ENCODE measurements around the gene NOL4L. TPM values are rescaled to one million over a fixed set of nuclear protein-coding genes. Genes with fewer than 3 reads are reported as not detected.

Gene NOL4L
- polyA plus RNA-seq, 4 donors, result 16.0 to 97.3 (median 24.0) TPM

- DNase-seq (no peak), FAIRE-seq (no peak)
- Histone ChIP-seq H3K9me3 (ENCODE audit: control insufficient read depth in 2 of 2, insufficient read depth in 1 of 2, low read depth in 1 of 2, low read length in 1 of 2) (no peaks in the 10 kb centered on the region), H3K4me3 (ENCODE audit: low read depth in 1 of 3, low read length in 3 of 3) (no peak overlapping the region), H3K4me1 (ENCODE audit: control insufficient read depth in 3 of 3, insufficient read depth in 2 of 3, low read depth in 1 of 3, low read length in 2 of 3) (peaks cover 0 to 11% (median 0%) of the 10 kb centered on the region in 3 donors), H3K27me3 (ENCODE audit: control insufficient read depth in 3 of 3, insufficient read depth in 3 of 3, low read length in 3 of 3) (peaks cover 0 to 7% (median 0%) of the 10 kb centered on the region in 3 donors), H3K36me3 (ENCODE audit: control insufficient read depth in 3 of 3, insufficient read depth in 2 of 3, low read depth in 1 of 3, low read length in 3 of 3) (no peaks in the 10 kb centered on the region), H3K27ac (ENCODE audit: low read depth in 1 of 3, low read length in 2 of 3) (no peak overlapping the region)
- 37 to 48% (median 41%) methylated on average over 12 of the region's 12 CpGs for WGBS, 3 donors
Observed at GRCh38 chr20:32605167-32605656, 20.1 kb upstream of the NOL4L start.

GRCh38 chr20:32603046-32603726 lies 18.1 kb upstream of the NOL4L start:
- WGBS, 3 donors, result 78 to 90% (median 83%) methylated on average over 15 to 18 of the region's 18 CpGs
- Histone ChIP-seq H3K27me3 (ENCODE audit: control insufficient read depth in 3 of 3, insufficient read depth in 3 of 3, low read length in 3 of 3) (peaks cover 0 to 7% (median 0%) of the 10 kb centered on the region in 3 donors), H3K9me3 (ENCODE audit: control insufficient read depth in 2 of 2, insufficient read depth in 1 of 2, low read depth in 1 of 2, low read length in 1 of 2) (no peaks in the 10 kb centered on the region), H3K4me1 (ENCODE audit: control insufficient read depth in 3 of 3, insufficient read depth in 2 of 3, low read depth in 1 of 3, low read length in 2 of 3) (peaks cover 0 to 5% (median 0%) of the 10 kb centered on the region in 3 donors), H3K36me3 (ENCODE audit: control insufficient read depth in 3 of 3, insufficient read depth in 2 of 3, low read depth in 1 of 3, low read length in 3 of 3) (no peaks in the 10 kb centered on the region), H3K27ac (ENCODE audit: low read depth in 1 of 3, low read length in 2 of 3) (no peak overlapping the region), H3K4me3 (ENCODE audit: low read depth in 1 of 3, low read length in 3 of 3) (no peak overlapping the region)
- FAIRE-seq (no peak), DNase-seq (no peak)

GRCh38 chr20:32602273-32602672 lies 17.1 kb upstream of the NOL4L start:
- FAIRE-seq (no peak), DNase-seq (no peak)
- 85 to 88% (median 85%) methylated on average over 11 of the region's 11 CpGs for WGBS, 3 donors
- H3K36me3 ChIP-seq (ENCODE audit: control insufficient read depth in 3 of 3, insufficient read depth in 2 of 3, low read depth in 1 of 3, low read length in 3 of 3), result no peaks in the 10 kb centered on the region
- H3K27ac ChIP-seq (ENCODE audit: low read depth in 1 of 3, low read length in 2 of 3), result no peak overlapping the region
- H3K9me3 ChIP-seq (ENCODE audit: control insufficient read depth in 2 of 2, insufficient read depth in 1 of 2, low read depth in 1 of 2, low read length in 1 of 2), result no peaks in the 10 kb centered on the region
- H3K4me1 ChIP-seq (ENCODE audit: control insufficient read depth in 3 of 3, insufficient read depth in 2 of 3, low read depth in 1 of 3, low read length in 2 of 3), result peaks cover 0 to 5% (median 0%) of the 10 kb centered on the region in 3 donors
- no peak overlapping the region for H3K4me3 ChIP-seq (ENCODE audit: low read depth in 1 of 3, low read length in 3 of 3)
- H3K27me3 ChIP-seq (ENCODE audit: control insufficient read depth in 3 of 3, insufficient read depth in 3 of 3, low read length in 3 of 3), result peaks cover 0 to 7% (median 0%) of the 10 kb centered on the region in 3 donors

GRCh38 chr20:32600681-32601237 lies 15.6 kb upstream of the NOL4L start:
- H3K4me3 ChIP-seq (ENCODE audit: low read depth in 1 of 3, low read length in 3 of 3), result no peak overlapping the region
- no peak for DNase-seq
- no peaks in the 10 kb centered on the region for H3K36me3 ChIP-seq (ENCODE audit: control insufficient read depth in 3 of 3, insufficient read depth in 2 of 3, low read depth in 1 of 3, low read length in 3 of 3)
- peaks cover 0 to 4% (median 0%) of the 10 kb centered on the region in 3 donors for H3K27me3 ChIP-seq (ENCODE audit: control insufficient read depth in 3 of 3, insufficient read depth in 3 of 3, low read length in 3 of 3)
- no peaks in the 10 kb centered on the region for H3K9me3 ChIP-seq (ENCODE audit: control insufficient read depth in 2 of 2, insufficient read depth in 1 of 2, low read depth in 1 of 2, low read length in 1 of 2)
- peaks cover 0 to 3% (median 0%) of the 10 kb centered on the region in 3 donors for H3K4me1 ChIP-seq (ENCODE audit: control insufficient read depth in 3 of 3, insufficient read depth in 2 of 3, low read depth in 1 of 3, low read length in 2 of 3)
- no peak for FAIRE-seq
- H3K27ac ChIP-seq (ENCODE audit: low read depth in 1 of 3, low read length in 2 of 3), result no peak overlapping the region
- WGBS, 3 donors, result 74 to 85% (median 80%) methylated on average over 7 of the region's 7 CpGs

GRCh38 chr20:32599783-32600340 lies 14.7 kb upstream of the NOL4L start:
- Histone ChIP-seq H3K4me3 (ENCODE audit: low read depth in 1 of 3, low read length in 3 of 3) (no peak overlapping the region), H3K9me3 (ENCODE audit: control insufficient read depth in 2 of 2, insufficient read depth in 1 of 2, low read depth in 1 of 2, low read length in 1 of 2) (no peaks in the 10 kb centered on the region), H3K27ac (ENCODE audit: low read depth in 1 of 3, low read length in 2 of 3) (no peak overlapping the region), H3K36me3 (ENCODE audit: control insufficient read depth in 3 of 3, insufficient read depth in 2 of 3, low read depth in 1 of 3, low read length in 3 of 3) (no peaks in the 10 kb centered on the region), H3K27me3 (ENCODE audit: control insufficient read depth in 3 of 3, insufficient read depth in 3 of 3, low read length in 3 of 3) (no peaks in the 10 kb centered on the region), H3K4me1 (ENCODE audit: control insufficient read depth in 3 of 3, insufficient read depth in 2 of 3, low read depth in 1 of 3, low read length in 2 of 3) (no peaks in the 10 kb centered on the region)
- WGBS, 3 donors, result 73 to 84% (median 79%) methylated on average over 6 of the region's 6 CpGs
- DNase-seq (no peak), FAIRE-seq (no peak)

- 42 to 60% (median 54%) methylated on average over 7 of the region's 7 CpGs for WGBS, 3 donors
- DNase-seq (no peak), FAIRE-seq (no peak)
- Histone ChIP-seq H3K4me3 (ENCODE audit: low read depth in 1 of 3, low read length in 3 of 3) (no peak overlapping the region), H3K4me1 (ENCODE audit: control insufficient read depth in 3 of 3, insufficient read depth in 2 of 3, low read depth in 1 of 3, low read length in 2 of 3) (no peaks in the 10 kb centered on the region), H3K27ac (ENCODE audit: low read depth in 1 of 3, low read length in 2 of 3) (no peak overlapping the region), H3K9me3 (ENCODE audit: control insufficient read depth in 2 of 2, insufficient read depth in 1 of 2, low read depth in 1 of 2, low read length in 1 of 2) (no peaks in the 10 kb centered on the region), H3K36me3 (ENCODE audit: control insufficient read depth in 3 of 3, insufficient read depth in 2 of 3, low read depth in 1 of 3, low read length in 3 of 3) (no peaks in the 10 kb centered on the region), H3K27me3 (ENCODE audit: control insufficient read depth in 3 of 3, insufficient read depth in 3 of 3, low read length in 3 of 3) (no peaks in the 10 kb centered on the region)
Observed at GRCh38 chr20:32598606-32599005, 13.5 kb upstream of the NOL4L start.

- H3K27ac ChIP-seq (ENCODE audit: low read depth in 1 of 3, low read length in 2 of 3), result no peak overlapping the region
- no peak for DNase-seq
- WGBS, 3 donors, result 72 to 76% (median 75%) methylated on average over 7 of the region's 7 CpGs
- no peak overlapping the region for H3K4me3 ChIP-seq (ENCODE audit: low read depth in 1 of 3, low read length in 3 of 3)
- no peaks in the 10 kb centered on the region for H3K36me3 ChIP-seq (ENCODE audit: control insufficient read depth in 3 of 3, insufficient read depth in 2 of 3, low read depth in 1 of 3, low read length in 3 of 3)
- no peaks in the 10 kb centered on the region for H3K27me3 ChIP-seq (ENCODE audit: control insufficient read depth in 3 of 3, insufficient read depth in 3 of 3, low read length in 3 of 3)
- FAIRE-seq, result no peak
- no peaks in the 10 kb centered on the region for H3K4me1 ChIP-seq (ENCODE audit: control insufficient read depth in 3 of 3, insufficient read depth in 2 of 3, low read depth in 1 of 3, low read length in 2 of 3)
- no peaks in the 10 kb centered on the region for H3K9me3 ChIP-seq (ENCODE audit: control insufficient read depth in 2 of 2, insufficient read depth in 1 of 2, low read depth in 1 of 2, low read length in 1 of 2)
Observed at GRCh38 chr20:32597714-32598113, 12.6 kb upstream of the NOL4L start.

GRCh38 chr20:32596681-32597252 lies 11.6 kb upstream of the NOL4L start:
- DNase-seq, result no peak
- no peaks in the 10 kb centered on the region for H3K9me3 ChIP-seq (ENCODE audit: control insufficient read depth in 2 of 2, insufficient read depth in 1 of 2, low read depth in 1 of 2, low read length in 1 of 2)
- WGBS, 3 donors, result 46 to 68% (median 59%) methylated on average over 2 of the region's 2 CpGs
- no peak for FAIRE-seq
- H3K4me1 ChIP-seq (ENCODE audit: control insufficient read depth in 3 of 3, insufficient read depth in 2 of 3, low read depth in 1 of 3, low read length in 2 of 3), result no peaks in the 10 kb centered on the region
- H3K4me3 ChIP-seq (ENCODE audit: low read depth in 1 of 3, low read length in 3 of 3), result no peak overlapping the region
- H3K27ac ChIP-seq (ENCODE audit: low read depth in 1 of 3, low read length in 2 of 3), result no peak overlapping the region
- H3K36me3 ChIP-seq (ENCODE audit: control insufficient read depth in 3 of 3, insufficient read depth in 2 of 3, low read depth in 1 of 3, low read length in 3 of 3), result no peaks in the 10 kb centered on the region
- no peaks in the 10 kb centered on the region for H3K27me3 ChIP-seq (ENCODE audit: control insufficient read depth in 3 of 3, insufficient read depth in 3 of 3, low read length in 3 of 3)
